Hepatocyte (in vitro differentiated cells): ENCODE results near the gene AUTS2. TPM values are rescaled to one million over a fixed set of nuclear protein-coding genes. Genes with fewer than 3 reads are reported as not detected.
A peak's percentile ranks its signal among the peaks of the same experiment; 100 is the strongest.

Experiments used
- DNase-seq: peaks from one replicate; pipeline ENCODE4 v3.0.0-alpha.2; 2016; ENCODE audit warnings: low spot score
- H2AFZ ChIP-seq: fragments of 200-600 bp; sonication (generic); 2 replicates; pipeline ENCODE4 v1.6.0; 2016; ENCODE audit warnings: antibody characterized with exemption, mild to moderate bottlenecking
- H3K27ac ChIP-seq: fragments of 200-600 bp; sonication (generic); 2 replicates; pipeline ENCODE4 v1.5.1; 2016; ENCODE audit warnings: mild to moderate bottlenecking
- H3K27me3 ChIP-seq: fragments of 200-600 bp; sonication (generic); 2 replicates; pipeline ENCODE4 v1.6.1; 2016
- H3K36me3 ChIP-seq: fragments of 200-600 bp; sonication (generic); replicated peaks from 2 replicates; pipeline ENCODE4 v1.5.1; 2016; ENCODE audit warnings: low read depth; ENCODE audit not compliant: insufficient read depth
- H3K4me1 ChIP-seq: fragments of 200-600 bp; sonication (generic); 2 replicates; pipeline ENCODE4 v1.5.1; 2016; ENCODE audit warnings: mild to moderate bottlenecking, moderate library complexity; ENCODE audit not compliant: insufficient read depth
- H3K4me2 ChIP-seq: fragments of 200-600 bp; sonication (generic); 2 replicates; pipeline ENCODE4 v1.6.0; 2016
- H3K4me3 ChIP-seq: fragments of 200-600 bp; sonication (generic); 2 replicates; pipeline ENCODE4 v1.5.1; 2016; ENCODE audit warnings: mild to moderate bottlenecking
- H3K79me2 ChIP-seq: fragments of 200-600 bp; sonication (generic); 2 replicates; pipeline ENCODE4 v1.6.0; 2017; ENCODE audit warnings: mild to moderate bottlenecking
- H3K9me2 ChIP-seq: fragments of 200-600 bp; sonication (generic); replicated peaks from 2 replicates; pipeline ENCODE4 v1.6.0; 2017; ENCODE audit warnings: mild to moderate bottlenecking; ENCODE audit not compliant: insufficient read depth
- H3K9me3 ChIP-seq: fragments of 200-600 bp; sonication (generic); 2 replicates; pipeline ENCODE4 v1.5.1; 2016; ENCODE audit warnings: low read depth, mild to moderate bottlenecking
- H4K20me1 ChIP-seq: fragments of 200-600 bp; sonication (generic); 2 replicates; pipeline ENCODE4 v1.6.0; 2016; ENCODE audit warnings: mild to moderate bottlenecking; ENCODE audit not compliant: insufficient read depth, poor library complexity, severe bottlenecking
- EZH2 ChIP-seq: fragments of 200-600 bp; sonication (generic); IDR thresholded peaks from 2 replicates; pipeline ENCODE4 v1.6.1; 2016; ENCODE audit warnings: antibody characterized with exemption, mild to moderate bottlenecking, borderline replicate concordance
- EZH2phosphoT487 ChIP-seq: fragments of 200-600 bp; sonication (generic); IDR thresholded peaks from one replicate; pipeline ENCODE4 v1.6.1; 2018; ENCODE audit warnings: antibody characterized with exemption, mild to moderate bottlenecking, low read depth, moderate library complexity; ENCODE audit not compliant: unreplicated experiment, severe bottlenecking
- WGBS: methylation state at CpG from one replicate; pipeline ENCODE4 v1.1.6; 2016; ENCODE audit warnings: low lambda C conversion rate; ENCODE audit errors: missing lambda C conversion rate; 5-methylcytosine and 5-hydroxymethylcytosine counted together
- polyA plus RNA-seq: library from polyadenylated mRNA; unstranded; fragments of >200 nt; fragmentation: Nextera tagmentation; extraction: Ambion mirVana; gene quantifications from 2 replicates; pipeline ENCODE4 v1.2.1, GENCODE V29; 2016
- total RNA-seq: library from RNA; depleted of rRNA; stranded (reverse); fragments of >200 nt; gene quantifications from 2 replicates; pipeline ENCODE4 v1.2.3, GENCODE V29; 2014
- TF ChIP-seq, protein P1 (sequence below): fragments of 200-600 bp; sonication (generic); IDR thresholded peaks from 2 replicates; pipeline ENCODE4 v1.5.1; 2016; ENCODE audit warnings: antibody characterized with exemption, mild to moderate bottlenecking; ENCODE audit not compliant: poor library complexity

Gene AUTS2
- total and polyA plus RNA-seq, 2 experiments from 2014 or later = 34.4 to 40.9 TPM

DNA sequence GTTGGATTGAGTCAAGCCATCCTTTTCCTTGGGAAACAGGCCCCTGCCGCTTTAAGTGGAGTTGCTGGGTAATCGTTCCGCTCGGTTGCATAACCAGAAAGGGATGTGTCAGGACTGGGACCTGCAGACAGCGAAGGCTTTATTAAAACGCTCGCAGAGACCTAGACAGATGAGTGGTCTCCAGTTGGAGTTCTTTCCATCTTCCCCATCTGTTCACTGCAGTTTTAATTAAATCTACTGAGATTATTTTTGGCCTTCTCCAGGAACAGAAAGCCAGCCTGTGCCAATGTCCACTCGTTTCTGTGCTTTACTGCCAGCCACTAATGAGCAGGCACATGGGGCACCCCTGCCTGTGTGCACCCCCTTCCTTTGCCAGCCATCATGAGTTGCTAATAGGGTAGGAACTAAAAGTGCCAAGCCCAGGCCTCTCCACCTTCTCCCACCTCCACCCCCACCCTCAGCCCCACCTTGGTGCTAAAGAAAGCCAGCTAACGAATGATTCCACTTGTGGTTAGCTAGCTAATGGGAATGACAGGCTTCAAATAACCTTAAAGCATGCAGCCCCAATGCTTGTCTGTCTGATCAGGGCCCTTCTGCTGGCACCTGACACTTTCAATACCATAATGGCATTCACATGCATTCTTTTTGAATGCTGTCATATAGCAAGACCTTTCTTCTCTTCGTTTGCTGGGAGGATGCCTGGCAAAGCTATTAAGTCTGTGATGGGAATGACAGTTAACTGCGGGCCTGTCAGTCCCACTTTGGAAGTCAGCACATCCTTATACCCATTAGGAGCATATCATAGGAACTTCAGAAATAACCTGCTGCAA is 976.9 kb downstream of the AUTS2 start:
- Histone ChIP-seq H3K9me2 (no peaks in the 10 kb centered on the region), H2AFZ (no peak overlapping the region), H3K4me3 (no peak overlapping the region), H3K27ac (no peak overlapping the region), H4K20me1 (no peaks in the 10 kb centered on the region), H3K4me2 (no peak overlapping the region), H3K9me3 (no peaks in the 10 kb centered on the region), H3K79me2 (no peaks in the 10 kb centered on the region), H3K27me3 (no peaks in the 10 kb centered on the region), H3K36me3 (no peaks in the 10 kb centered on the region), H3K4me1 (peaks cover 29% of the 10 kb centered on the region)
- DNase-seq = peak; percentile 48
- no peak for TF ChIP-seq EZH2
- WGBS = 59% methylated on average over 11 of the region's 11 CpGs

DNA sequence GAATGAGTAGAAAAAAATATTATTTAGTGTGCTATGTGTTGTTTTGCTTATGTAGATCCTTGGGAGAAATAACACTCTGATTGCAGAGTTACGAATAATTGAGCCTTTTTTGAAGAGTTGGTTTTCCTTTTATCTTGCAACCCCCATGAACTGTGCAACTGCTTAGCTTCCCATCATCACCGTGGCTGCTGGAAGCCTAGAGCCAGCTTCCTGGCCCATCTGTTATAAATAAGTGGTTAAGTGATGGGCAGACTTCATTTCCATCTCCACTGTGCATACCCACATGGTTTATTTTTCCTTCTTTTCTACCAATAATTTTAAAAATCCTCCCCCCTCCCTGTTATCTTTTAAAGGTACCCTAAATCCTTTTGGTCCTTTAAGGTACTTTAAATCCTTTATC is 978.8 kb downstream of the AUTS2 start:
- TF ChIP-seq, protein P1, sequence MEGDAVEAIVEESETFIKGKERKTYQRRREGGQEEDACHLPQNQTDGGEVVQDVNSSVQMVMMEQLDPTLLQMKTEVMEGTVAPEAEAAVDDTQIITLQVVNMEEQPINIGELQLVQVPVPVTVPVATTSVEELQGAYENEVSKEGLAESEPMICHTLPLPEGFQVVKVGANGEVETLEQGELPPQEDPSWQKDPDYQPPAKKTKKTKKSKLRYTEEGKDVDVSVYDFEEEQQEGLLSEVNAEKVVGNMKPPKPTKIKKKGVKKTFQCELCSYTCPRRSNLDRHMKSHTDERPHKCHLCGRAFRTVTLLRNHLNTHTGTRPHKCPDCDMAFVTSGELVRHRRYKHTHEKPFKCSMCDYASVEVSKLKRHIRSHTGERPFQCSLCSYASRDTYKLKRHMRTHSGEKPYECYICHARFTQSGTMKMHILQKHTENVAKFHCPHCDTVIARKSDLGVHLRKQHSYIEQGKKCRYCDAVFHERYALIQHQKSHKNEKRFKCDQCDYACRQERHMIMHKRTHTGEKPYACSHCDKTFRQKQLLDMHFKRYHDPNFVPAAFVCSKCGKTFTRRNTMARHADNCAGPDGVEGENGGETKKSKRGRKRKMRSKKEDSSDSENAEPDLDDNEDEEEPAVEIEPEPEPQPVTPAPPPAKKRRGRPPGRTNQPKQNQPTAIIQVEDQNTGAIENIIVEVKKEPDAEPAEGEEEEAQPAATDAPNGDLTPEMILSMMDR = no peak
- TF ChIP-seq EZH2 = no peak
- no peak for TF ChIP-seq EZH2phosphoT487
- Histone ChIP-seq H3K27ac (no peak overlapping the region), H3K79me2 (no peaks in the 10 kb centered on the region), H4K20me1 (no peaks in the 10 kb centered on the region), H3K4me3 (no peak overlapping the region), H3K36me3 (no peaks in the 10 kb centered on the region), H3K9me2 (no peaks in the 10 kb centered on the region), H3K4me2 (no peak overlapping the region), H3K9me3 (no peaks in the 10 kb centered on the region), H3K4me1 (peaks cover 12% of the 10 kb centered on the region), H3K27me3 (no peaks in the 10 kb centered on the region), H2AFZ (no peak overlapping the region)
- DNase-seq = no peak
- 79% methylated on average over 2 of the region's 2 CpGs for WGBS

DNA sequence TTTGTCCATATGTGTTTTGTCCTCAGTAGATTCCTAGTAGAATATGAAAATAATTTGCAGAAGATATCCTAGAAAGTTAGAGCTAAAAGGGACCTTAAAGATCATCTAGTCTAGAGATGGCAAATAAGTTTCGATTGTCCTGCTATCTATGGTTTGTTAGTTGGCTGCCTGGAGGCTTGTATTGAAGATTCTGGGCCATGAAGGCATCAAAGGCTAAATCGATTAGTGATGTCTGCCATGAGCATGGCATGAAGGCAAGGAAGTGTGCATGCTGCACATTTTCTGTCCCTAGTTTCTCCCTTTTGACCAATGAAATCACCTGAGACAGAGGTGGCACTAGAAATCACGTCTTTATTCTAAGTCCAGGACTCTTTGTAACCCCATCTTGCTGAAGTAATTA is 979.9 kb downstream of the AUTS2 start:
- Histone ChIP-seq H3K36me3 (no peaks in the 10 kb centered on the region), H3K9me3 (no peaks in the 10 kb centered on the region), H2AFZ (no peak overlapping the region), H3K27ac (no peak overlapping the region), H3K9me2 (no peaks in the 10 kb centered on the region), H3K79me2 (no peaks in the 10 kb centered on the region), H4K20me1 (no peaks in the 10 kb centered on the region), H3K27me3 (no peaks in the 10 kb centered on the region), H3K4me3 (no peak overlapping the region), H3K4me2 (no peak overlapping the region), H3K4me1 (peaks cover 17% of the 10 kb centered on the region)
- TF ChIP-seq EZH2phosphoT487 = no peak
- TF ChIP-seq, protein P1 = no peak
- no peak for TF ChIP-seq EZH2
- WGBS = 97% methylated on average over 3 of the region's 3 CpGs
- no peak for DNase-seq

DNA sequence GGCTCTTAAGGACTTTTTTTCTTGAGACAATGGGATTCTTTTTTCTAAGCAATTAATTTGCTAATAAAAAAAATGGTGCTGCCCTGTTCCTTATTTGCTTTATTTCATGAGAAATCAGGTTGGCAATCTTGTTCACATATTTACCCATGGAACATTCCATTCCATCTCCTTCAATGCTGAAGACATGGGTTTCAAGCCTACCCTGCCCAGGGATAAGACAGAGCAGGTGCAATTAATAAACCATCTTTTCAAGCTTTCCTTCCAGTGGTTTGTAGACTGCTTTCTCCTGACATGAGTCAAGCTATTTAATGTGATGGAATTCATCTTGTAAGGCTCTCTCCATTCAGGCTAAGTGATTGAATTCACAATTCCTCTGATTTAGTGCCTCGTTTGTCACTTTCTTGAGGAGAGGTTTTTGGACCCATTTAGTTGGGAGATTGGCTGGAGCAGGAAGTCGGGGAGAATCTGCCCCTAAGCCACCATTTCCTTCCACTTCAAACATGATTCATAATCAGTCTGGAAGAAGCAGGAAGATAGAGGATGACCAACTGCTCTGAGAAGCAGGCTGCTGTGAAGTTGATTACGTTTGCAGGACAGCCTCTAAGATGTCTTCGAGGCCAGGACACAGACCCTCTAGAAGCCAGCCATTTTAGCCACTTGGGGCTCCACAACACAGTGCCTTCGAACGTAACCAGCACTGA is 981.3 kb downstream of the AUTS2 start:
- no peaks in the 10 kb centered on the region for H3K36me3 ChIP-seq
- no peak overlapping the region for H3K27ac ChIP-seq
- H3K79me2 ChIP-seq = no peaks in the 10 kb centered on the region
- H3K9me2 ChIP-seq = no peaks in the 10 kb centered on the region
- no peaks in the 10 kb centered on the region for H3K27me3 ChIP-seq
- H3K9me3 ChIP-seq = no peaks in the 10 kb centered on the region
- H4K20me1 ChIP-seq = no peaks in the 10 kb centered on the region
- H2AFZ ChIP-seq = no peak overlapping the region
- H3K4me3 ChIP-seq = no peak overlapping the region
- no peak for DNase-seq
- H3K4me2 ChIP-seq = no peak overlapping the region
- H3K4me1 ChIP-seq = peaks cover 26% of the 10 kb centered on the region
- TF ChIP-seq, protein P1 = no peak
- TF ChIP-seq EZH2 (no peak), EZH2phosphoT487 (no peak)
- WGBS = 80% methylated on average over 6 of the region's 6 CpGs
